GM19468 (cell line): ENCODE results near the gene THAP12.
"Not testable (repeated sequence)": the region's sequence is repeated elsewhere in the genome, so short reads cannot be mapped to it uniquely, and the experiment has no call there.

ENCODE experiments used
- ATAC-seq: cut with Tn5 transposase; IDR thresholded peaks from one replicate; pipeline ENCODE4 v1.9.1; 2021; ENCODE audit warnings: mild to moderate bottlenecking, moderate library complexity, moderate number of reproducible peaks; ENCODE audit not compliant: unreplicated experiment; ENCODE audit errors: extremely low read depth

Gene THAP12

DNA sequence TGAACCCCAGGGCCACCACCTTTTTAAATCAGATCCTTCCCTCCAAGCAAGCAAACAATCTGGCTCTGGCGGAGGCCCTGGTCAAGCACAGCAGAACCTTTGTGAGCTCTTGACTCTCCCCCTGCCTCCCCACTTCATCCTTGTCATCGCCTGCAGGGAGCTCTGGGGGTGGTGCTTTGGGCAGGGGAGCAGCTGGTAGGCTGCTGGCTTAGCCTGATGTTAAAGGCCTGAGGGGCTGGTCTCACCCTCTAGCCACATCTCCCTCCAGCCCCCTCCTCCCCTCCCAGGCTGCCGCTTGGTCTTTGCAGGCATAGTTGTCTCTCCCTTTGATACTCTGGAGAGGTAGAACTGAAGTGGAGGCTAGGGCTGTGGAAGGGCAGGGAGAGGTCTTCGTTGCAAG is 50.9 kb downstream of the THAP12 start:
- ATAC-seq: no peak

DNA sequence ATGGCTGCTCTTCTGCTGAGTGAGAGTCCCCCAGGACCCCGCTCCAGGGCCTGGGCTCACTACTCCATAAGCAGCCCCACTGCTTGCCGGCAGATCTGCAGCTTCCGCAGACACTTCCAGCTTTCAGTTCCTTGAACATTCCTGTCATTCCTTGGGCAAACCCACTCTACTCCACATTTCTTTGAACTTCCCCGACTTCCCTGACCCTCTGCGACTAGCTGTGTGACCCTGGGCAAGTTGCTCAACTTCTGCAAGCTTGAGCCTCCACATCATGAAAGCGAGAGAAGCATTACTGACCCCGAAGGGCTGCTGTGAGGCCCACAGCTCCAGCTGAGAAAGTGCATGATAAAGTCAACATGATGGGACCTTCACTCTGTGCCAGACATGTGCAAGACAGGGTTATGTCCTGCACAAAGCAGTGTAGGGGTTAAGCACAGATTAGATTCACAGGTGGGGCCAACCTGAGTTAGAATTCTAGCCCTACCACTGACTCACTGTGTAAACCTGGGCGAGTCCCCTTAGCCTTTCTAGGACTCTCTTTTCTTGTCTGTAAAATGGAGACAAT is 51.8 kb downstream of the THAP12 start:
- ATAC-seq: no peak

DNA sequence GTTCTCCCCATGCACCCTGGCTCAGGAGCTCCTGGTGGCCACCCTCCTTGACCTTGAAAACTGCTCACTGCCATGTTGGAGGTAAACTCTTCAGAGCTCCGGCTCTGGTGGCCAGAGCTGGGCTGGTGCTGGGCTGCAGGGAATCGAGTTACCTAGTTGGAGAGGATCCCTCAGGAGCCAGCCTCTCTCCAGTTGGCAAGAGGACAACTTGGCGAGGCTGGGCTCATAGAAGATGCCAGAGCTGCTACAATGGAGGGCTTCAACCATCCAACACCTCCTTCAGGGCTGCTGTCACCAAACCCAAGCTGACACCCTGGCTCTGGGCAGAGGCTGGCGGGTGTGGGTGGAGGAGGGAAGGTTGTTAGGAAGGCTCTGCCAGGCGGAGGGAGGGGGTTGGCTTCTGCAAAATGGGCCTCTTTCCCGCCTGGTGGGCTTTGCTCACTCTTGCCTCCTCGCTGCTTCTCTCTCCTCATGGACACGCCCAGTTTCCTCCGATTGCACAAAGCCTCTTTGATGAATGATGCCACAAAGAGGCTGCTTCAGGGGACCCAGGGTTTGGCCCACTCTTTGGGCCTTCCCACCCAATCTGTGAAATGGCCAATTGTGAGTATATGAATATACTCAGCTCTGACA is 53.1 kb downstream of the THAP12 start:
- ATAC-seq: no peak

DNA sequence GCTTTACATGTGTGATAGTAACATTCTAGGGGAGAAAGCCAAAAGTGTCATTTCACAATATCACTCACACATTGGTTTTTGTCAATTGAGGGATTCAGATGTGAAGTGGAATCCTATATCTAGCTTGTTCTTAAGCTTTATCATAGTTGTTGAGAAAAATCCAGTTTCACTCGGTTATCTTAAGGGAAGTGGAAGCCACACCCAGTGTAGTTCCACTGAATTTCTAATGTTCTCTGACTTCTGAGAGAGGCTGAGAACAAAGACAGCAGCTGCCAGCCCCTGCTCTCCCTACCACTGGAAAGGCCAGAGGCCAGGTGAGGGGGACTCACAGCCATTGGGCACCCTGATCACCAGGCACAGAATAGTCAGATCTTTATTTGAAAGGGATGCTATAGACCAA is 53.7 kb downstream of the THAP12 start:
- ATAC-seq: no peak

DNA sequence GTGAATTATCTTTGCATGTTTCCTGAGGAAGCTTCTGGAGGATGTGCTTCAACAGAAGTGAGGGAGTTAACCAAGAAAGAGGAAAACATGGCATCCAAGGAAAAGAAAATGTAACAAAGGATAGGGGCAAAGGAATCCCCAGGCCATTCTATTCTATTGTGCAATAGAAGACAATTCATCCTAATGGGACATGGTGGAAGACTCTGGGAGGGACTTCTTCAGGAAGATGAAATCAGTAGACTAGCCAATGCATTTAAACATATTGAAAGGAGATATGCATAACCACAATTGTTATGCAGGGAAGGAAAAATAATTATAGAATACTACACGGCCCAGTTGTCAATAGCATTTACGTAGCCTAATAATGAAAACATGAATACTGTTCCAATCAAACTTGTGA is 55.7 kb downstream of the THAP12 start:
- ATAC-seq: no peak

DNA sequence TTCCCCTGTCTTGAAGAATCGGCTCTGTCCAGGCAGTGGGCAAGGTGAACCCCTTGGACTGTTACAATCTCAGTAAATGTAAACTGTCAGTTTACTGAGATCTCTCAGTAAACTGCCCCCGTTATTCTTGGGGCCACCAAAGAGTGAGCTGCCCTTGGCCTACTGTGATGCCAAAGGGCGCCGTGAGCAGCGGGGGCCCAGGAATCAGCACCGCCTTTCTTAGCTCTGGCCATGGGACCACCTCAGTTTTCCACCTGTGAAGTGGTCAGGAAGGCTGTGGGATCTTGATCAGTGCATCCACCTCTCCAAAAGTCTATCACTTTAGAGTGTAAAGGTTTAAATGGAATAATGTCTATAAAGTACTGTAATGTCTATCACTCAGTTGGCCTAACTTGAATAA is 57.1 kb downstream of the THAP12 start:
- no peak for ATAC-seq

DNA sequence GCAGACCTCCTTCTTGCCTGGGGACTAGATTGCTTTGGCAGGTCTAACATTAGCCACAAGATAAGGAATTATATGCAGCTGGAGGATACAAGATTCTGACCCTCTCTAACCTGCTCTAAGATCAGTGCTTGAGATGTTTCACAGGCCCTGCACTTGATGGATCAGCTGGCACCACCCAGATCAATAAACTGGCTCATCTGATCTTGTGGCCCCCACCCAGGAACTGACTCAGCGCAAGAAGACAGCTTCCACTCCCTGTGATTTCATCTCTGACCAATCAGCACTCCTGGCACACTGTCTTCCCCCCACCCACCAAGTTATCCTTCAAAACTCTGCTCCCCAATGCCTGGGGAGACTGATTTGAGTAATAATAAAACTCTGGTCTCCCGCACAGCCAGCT is 57.6 kb downstream of the THAP12 start:
- not testable (repeated sequence) for ATAC-seq

DNA sequence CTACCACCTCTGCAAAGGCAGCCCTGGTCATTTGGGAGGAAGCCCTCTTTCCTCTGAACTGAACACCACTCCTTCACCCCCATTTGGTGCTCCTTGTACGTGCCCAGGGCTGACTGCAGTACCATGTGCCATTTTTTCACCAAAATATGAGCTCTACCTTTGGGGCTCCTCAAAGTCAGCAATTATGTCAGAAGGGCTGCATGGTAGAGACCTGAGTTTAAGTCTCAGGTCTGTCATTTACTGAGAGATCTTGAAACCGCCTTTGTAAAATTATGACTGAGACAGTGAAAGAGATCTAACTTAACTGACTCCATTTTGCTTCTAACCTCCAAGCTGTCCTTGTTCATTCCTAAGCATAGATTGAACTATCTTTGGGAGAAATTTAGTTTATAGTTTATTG is 58.0 kb downstream of the THAP12 start:
- no peak for ATAC-seq

DNA sequence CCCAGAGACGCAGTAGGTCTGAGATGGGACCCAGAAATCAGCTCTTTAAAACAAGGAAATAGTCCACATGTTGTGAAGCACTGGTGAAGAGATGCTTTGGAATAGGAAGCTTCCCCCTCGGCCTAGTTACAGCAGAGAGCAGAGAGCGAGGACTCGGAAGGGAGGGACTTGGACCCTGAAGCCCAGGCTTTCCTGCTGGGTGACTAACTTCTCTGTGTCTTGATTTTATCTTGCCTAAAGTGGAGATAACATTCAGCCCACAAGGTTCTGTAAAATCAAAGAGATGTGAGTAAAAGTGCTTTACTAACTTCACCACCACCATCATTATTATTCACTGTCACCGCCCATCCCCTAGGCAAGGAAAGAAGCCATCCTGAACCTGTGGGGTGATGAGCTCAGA is 58.4 kb downstream of the THAP12 start:
- no peak for ATAC-seq

DNA sequence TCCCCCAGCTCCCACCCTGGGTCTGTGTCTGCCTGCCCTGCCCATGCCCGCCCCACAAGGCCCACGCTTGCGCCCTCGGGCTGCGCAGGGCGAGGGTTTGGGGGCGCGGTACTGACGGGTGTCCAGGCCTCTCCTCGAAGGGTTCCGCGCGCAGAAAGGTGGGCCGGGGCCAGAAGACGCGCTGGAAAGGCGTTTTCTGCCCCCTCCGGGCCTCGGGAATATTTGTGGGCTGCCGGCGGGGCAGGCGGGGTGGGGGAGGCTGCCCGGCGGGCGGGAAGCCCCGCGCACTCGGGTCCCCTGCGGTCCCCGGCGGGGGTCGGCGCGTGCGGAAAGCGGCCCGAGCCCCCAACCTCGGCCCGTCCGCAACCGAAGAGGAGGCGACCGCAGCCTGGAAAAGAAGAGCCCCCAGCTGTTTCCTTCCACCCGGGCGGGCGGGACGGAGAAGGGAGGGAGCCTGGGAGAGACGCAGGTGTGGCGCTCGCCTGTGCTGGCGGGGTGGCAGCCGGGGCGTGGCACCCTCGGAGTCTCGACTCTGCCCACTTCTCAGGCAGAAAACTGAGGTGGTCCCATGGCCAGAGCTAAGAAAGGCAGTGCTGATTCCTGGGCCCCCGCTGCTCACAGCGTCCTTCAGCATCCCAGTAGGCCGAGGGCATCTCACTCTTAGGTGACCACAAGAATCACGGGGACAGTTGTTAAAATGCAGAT is 59.0 kb downstream of the THAP12 start:
- no peak for ATAC-seq

DNA sequence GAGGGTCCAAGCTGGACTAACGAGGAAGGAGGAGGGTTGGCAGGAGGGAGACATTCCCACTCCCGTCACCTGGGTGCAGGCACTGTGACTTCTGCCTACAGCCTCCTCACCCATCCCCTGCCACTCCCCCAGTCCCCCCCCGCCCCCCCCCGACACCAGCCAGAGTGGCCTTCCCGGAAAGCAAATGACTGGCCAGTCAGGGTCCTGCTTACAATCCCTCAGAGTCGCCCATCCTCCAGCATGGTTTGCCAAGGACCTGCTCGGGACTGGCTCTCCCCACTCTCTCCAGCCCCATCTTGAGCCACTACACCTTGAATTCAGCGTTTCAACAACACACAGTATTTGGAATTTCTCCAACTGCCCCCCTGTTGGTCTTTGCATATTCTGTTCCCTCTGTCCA is 59.6 kb downstream of the THAP12 start:
- no peak for ATAC-seq

DNA sequence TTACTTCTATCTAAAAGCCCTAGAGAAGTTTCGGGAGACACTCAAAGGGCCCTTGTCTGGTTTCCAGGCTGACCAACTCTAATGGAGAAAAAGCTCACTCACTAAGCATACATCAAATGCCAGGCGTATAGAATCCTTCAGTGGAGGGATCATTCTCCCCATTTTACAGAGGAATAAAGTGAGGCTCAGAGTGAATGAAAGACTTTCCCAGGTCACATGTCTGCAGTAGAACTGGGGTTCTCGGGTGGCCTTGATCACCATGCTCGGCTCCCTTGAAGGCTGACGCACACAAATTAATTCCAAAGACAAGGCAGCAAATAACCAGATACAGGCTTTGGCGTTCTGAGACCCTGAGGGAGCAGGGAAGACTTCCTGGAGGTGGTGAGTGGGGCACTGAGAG is 60.0 kb downstream of the THAP12 start:
- ATAC-seq: no peak

DNA sequence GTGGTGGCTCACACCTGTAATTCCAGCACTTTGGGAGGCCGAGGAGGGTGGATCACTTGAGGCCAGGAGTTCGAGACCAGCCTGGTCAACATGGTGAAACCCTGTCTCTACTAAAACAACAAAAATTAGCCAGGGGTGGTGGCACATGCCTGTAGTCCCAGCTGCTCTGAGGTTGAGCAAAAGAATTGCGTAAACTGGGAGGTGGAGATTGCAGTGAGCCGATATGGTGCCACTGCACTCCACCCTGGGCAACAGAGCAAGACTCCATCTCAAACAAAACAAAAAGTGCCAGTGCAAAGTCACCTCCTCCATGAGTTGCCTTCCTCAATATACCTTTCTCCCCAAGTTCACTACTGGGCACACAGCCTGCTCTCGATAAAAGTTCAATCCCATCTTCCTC is 61.1 kb downstream of the THAP12 start:
- ATAC-seq: not testable (repeated sequence)

DNA sequence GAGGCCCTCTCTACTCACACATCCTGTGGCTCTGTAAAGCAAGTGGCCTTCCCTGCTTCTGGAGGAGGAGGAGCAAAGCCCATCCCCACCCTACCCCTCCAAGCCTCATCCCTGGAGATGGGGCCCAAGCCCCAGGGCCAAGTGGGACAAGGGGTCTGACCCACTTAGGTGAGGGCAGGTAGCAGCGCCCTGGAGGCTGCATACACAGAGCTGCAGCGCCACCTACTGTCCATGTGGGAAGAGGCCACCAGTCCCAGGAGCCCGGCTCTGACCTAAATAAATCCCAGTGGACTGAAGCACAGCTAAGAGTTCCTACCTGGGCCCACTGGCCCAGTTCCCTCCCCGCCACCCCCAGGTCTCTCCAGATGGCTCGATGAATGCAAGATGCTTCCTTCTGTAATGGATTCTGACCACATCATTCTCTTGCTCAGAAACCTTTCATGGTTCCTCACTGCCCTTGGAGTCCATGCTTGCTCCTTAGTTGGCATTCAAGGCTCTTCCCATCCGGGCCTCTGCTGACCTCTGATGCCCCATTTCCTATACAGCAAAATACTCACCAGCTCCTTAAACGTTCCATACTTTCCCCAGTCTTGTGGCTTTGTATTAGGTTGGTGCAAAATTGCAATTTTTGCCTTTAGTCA is 62.1 kb downstream of the THAP12 start:
- no peak for ATAC-seq

DNA sequence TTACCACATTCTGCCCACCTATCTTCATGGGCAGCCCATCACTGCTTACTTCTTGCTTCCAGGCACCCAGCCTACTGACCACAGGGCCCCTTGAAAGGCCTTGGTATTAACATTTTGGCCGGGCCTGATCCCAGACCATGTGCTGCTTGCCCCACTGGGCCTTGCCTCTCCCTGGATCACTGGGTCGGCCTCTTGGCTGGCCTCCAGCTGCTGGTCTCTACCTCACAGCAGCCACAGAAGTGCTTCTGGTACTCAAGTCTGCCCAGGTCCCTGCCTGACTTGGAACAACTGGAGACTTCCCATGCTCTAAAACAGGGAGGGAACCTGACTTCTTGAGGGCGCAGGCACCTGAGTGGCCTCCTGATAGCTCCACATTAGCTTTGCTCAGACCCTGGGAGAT is 63.6 kb downstream of the THAP12 start:
- ATAC-seq: no peak

DNA sequence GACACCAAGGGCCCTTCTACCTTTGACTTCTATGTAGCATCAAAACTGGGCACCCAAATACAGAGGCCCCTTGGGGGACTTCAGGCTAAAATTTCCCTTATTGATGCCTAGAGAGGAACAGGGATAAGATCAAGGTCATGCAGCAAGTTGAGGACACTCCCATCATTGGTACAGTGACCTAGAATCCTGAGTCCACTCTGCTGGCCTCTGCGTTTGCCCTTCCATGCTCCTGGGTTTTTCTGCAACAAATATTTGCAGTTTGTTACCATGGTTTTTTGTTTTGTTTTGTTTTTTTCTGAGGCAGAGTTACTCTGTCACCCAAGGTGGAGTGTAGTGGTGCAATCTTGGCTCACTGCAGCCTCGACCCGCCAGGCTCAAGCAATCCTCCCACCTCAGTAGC is 64.2 kb downstream of the THAP12 start:
- ATAC-seq: no peak

DNA sequence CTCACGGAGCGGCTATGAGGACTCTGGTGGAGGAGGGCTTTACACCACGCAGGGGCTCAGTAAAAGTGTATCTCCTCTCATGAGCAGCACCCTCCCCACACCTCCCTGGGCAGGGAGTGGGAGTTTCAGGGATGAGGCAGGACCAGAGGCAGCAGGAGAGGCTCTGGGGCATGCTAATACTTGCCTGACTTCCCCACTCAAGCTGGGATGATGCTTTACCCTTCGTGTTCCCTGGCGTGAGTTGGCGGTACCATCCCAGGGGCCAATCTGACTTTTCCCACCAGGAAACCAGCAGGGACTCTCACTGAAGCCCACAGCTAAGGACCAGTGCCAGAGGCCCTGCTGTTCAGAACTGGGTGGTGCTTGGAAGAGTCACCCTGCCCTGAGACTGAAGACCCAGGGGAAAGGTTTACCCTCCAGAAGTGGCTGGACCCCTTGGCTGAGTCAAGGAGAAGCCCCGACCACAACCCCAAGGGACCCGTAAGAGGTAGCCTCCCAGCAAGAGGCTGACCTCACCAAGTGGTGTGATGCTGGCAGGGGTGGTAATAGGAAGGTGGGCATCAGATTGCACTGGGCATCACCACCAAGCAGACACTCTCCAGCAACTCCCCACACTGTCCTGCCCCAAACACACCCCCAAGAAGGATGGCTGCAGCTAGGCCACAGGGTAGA is 65.6 kb downstream of the THAP12 start:
- no peak for ATAC-seq

DNA sequence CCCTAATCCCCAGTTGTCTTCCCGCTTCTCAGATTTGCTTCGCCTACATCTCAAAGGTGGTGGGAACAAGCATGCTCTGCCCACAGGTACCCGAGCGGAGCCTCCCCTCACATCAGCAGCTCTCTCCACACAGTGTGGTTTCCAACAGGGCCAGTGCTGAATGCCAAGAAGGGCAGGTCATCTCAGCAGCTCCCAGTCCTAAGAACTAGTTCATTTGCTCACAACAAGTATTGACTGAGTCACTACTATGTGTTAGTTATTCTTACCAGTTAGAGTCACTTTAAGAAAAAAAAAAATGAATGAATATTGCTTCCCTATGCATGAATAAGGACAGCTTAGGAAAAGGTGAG is 66.2 kb downstream of the THAP12 start:
- ATAC-seq: no peak

DNA sequence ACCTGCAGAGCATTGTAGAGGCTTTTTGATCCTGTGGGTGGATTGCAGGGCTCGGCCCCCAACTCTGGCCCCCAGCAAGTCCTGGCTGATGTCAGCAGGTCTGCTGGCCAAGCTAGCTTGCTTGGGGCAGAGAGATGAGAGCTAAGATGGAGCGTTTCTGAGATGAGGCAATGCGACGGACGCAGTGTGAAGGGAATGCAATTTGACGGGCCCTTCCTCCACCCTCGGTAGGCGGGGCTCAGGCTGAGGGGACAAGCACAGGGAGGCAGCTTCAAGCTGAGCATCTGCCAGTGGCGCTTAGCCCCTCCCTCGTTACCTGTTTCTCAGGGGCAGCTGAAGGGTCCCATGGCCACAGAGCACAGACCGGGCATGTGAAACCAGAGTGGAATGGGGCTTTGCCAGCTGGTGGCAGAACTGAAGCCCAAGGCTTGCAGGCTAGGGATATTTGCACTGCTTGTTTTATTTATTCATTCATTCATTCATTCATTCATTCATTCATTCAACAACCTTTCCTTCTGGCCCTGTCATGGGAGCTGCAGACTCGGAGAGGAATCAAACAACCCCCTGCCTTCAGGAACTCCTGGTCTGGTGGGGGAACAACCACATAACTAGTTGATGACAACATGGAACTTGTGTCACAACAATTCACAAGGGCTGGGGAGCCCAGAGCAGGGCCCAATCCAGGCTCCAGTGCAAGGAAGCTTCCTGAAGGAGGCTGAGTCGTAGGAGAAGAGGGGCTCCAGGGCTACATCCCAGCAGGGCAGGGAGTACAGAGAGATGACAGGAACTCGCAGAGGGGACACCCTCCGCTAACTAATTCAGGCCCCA is 66.8 kb downstream of the THAP12 start:
- no peak for ATAC-seq

DNA sequence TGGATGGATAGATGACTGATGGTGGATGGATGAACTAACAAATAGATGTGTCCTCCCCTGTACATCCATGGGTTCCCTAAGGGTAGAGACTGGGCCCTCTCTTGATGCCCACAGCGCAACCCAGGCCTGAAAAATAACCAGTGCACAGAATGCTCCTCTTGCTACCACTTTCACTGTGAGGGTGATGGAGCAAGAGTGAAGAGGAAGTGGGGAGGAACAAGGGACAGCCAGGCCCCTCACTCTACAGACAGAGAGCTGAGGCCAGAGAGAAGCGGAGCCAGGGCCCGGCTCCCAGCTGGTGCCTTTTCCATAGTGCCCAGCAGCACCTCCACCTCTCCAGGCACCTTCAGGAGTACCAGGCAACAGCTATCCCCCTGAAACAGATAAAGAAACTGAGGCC is 67.7 kb downstream of the THAP12 start:
- no peak for ATAC-seq
